Smooth muscle cell of the brain vasculature (primary cell): ENCODE measurements around the gene PPP1R1B.

Source experiments
- DNase-seq: peaks from one replicate; pipeline ENCODE4 v3.0.0-alpha.2; 2012; ENCODE audit warnings: low read depth, low spot score

Gene PPP1R1B

GRCh38 chr17:39600288-39600996 lies 26.3 kb upstream of the PPP1R1B start:
- DNase-seq = no peak

- DNase-seq = no peak
Measured at GRCh38 chr17:39600997-39601597, 25.7 kb upstream of the PPP1R1B start.

- DNase-seq = no peak
Measured at GRCh38 chr17:39601758-39602532, 24.8 kb upstream of the PPP1R1B start.

- DNase-seq = no peak
Measured at GRCh38 chr17:39602533-39603303, 24.0 kb upstream of the PPP1R1B start.

GRCh38 chr17:39603304-39604016 lies 23.3 kb upstream of the PPP1R1B start:
- DNase-seq = no peak

- DNase-seq = no peak
Measured at GRCh38 chr17:39604911-39605491, 21.8 kb upstream of the PPP1R1B start.

- no peak for DNase-seq
Measured at GRCh38 chr17:39605492-39606433, 21.0 kb upstream of the PPP1R1B start.

GRCh38 chr17:39606434-39607056 lies 20.2 kb upstream of the PPP1R1B start:
- DNase-seq = no peak

GRCh38 chr17:39607057-39607850 lies 19.5 kb upstream of the PPP1R1B start:
- no peak for DNase-seq

- DNase-seq = no peak
Measured at GRCh38 chr17:39607851-39608130, 19.0 kb upstream of the PPP1R1B start, which contains the start of gene NEUROD2. TSS of gene NEUROD2 (minus strand) at chr17:39607920. CDS start at chr17:39606599, 1,321 bp downstream.

- DNase-seq = no peak
Measured at GRCh38 chr17:39608142-39608981, 18.4 kb upstream of the PPP1R1B start.

GRCh38 chr17:39609416-39610025 lies 17.2 kb upstream of the PPP1R1B start:
- no peak for DNase-seq

- DNase-seq = no peak
Measured at GRCh38 chr17:39611401-39612112, 15.2 kb upstream of the PPP1R1B start.

- DNase-seq = no peak
Measured at GRCh38 chr17:39612291-39612894, 14.4 kb upstream of the PPP1R1B start.

- DNase-seq = no peak
Measured at GRCh38 chr17:39612935-39613464, 13.8 kb upstream of the PPP1R1B start.
